Endothelial cell of umbilical vein (primary cell): ENCODE results near the gene GLRA2.

ENCODE experiments used
- CTCF ChIP-seq, 2 donors: IDR thresholded peaks; 1 replicate in 1 of 2; 2 replicates in 1 of 2; pipeline ENCODE4 v1.5.1; 2011; ENCODE audit warnings: low read length in 2 of 2, mild to moderate bottlenecking in 2 of 2, moderate library complexity in 2 of 2, control low read depth in 1 of 2, inconsistent platforms in 1 of 2, low read depth in 1 of 2; ENCODE audit not compliant: insufficient read depth in 1 of 2; ENCODE audit errors: extremely low read depth in 1 of 2
- FOS ChIP-seq: IDR thresholded peaks from 2 replicates; pipeline ENCODE4 v1.6.1; 2011; ENCODE audit warnings: mild to moderate bottlenecking, low read length, moderate library complexity, borderline replicate concordance; ENCODE audit not compliant: insufficient read depth
- MAX ChIP-seq: IDR thresholded peaks from 2 replicates; pipeline ENCODE4 v1.6.1; 2011; ENCODE audit not compliant: insufficient read depth, insufficient read length
- POLR2A ChIP-seq: IDR thresholded peaks from 2 replicates; pipeline ENCODE4 v1.6.1; 2012; ENCODE audit warnings: low read depth, mild to moderate bottlenecking, control low read depth, low read length

- TF ChIP-seq CTCF (IDR thresholded peaks at IDR 0.05; ENCODE audit: extremely low read depth in 1 of 2, insufficient read depth in 1 of 2, low read depth in 1 of 2, low read length in 2 of 2): no peak
- TF ChIP-seq POLR2A: no peak
- TF ChIP-seq FOS: no peak
- no peak for TF ChIP-seq MAX
These were observed 146.2 kb downstream of the GLRA2 start for GRCh38 chrX:14675500-14675899.
